Measurements from ENCODE around the gene RGS7BP. TPM values are rescaled to one million over a fixed set of nuclear protein-coding genes. Genes with fewer than 3 reads are reported as not detected.

Gene RGS7BP
- total and polyA plus RNA-seq, 5 donors from 2014 or later: not detected

GRCh38 chr5:64637837-64638443 is 132.1 kb downstream of the RGS7BP start:
- Mint-ChIP-seq H3K27me3 (peaks cover 16% of the 10 kb centered on the region), H3K27ac (no peak overlapping the region), H3K36me3 (no peaks in the 10 kb centered on the region), H3K4me3 (no peak overlapping the region), H3K9me3 (no peaks in the 10 kb centered on the region), H3K4me1 (peaks cover 0 to 2% (median 0%) of the 10 kb centered on the region in 4 donors)
- no peak for ATAC-seq (ENCODE audit: low read depth in 2 of 2)
- Histone ChIP-seq H3K27ac (ENCODE audit: insufficient read depth, low read length, poor library complexity, severe bottlenecking) (no peak overlapping the region), H3K9me3 (ENCODE audit: control insufficient read depth in 2 of 2, low read length in 2 of 2) (no peaks in the 10 kb centered on the region), H3K4me1 (ENCODE audit: control insufficient read depth, insufficient read depth, low read length, poor library complexity, severe bottlenecking) (no peaks in the 10 kb centered on the region), H3K36me3 (ENCODE audit: control insufficient read depth, insufficient read depth, low read length) (no peaks in the 10 kb centered on the region), H3K27me3 (ENCODE audit: control insufficient read depth, insufficient read depth, low read length) (peaks cover 14% of the 10 kb centered on the region), H3K4me3 (ENCODE audit: low read depth, low read length) (no peak overlapping the region)
- DNase-seq: no peak

DNA sequence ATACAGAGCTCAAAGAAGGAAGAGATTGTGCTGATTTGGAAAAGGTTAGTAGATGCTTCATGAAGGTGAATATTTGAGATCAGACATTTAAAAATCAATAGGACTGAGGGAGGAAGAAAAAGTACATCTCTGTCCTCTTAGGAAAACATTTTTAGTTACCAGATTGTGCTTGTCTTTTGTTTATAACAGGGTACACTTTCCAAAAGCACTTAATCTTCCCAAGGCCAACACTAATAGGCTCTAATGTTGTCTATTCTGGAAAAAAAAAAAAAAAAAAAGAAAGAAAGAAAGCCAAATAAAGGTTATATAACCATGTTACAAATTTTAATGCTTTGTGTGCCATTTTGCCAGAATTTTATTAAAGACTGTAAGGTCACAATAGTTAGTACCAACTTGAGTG is 139.0 kb downstream of the RGS7BP start:
- Mint-ChIP-seq H3K4me1 (no peaks in the 10 kb centered on the region), H3K9me3 (no peaks in the 10 kb centered on the region), H3K36me3 (no peaks in the 10 kb centered on the region), H3K27ac (no peak overlapping the region), H3K4me3 (no peak overlapping the region), H3K27me3 (peaks cover 1% of the 10 kb centered on the region)
- DNase-seq (no peak), ATAC-seq (ENCODE audit: low read depth in 2 of 2) (no peak)
- no peak overlapping the region for H3K4me3 ChIP-seq (ENCODE audit: low read depth, low read length)
- no peaks in the 10 kb centered on the region for H3K4me1 ChIP-seq (ENCODE audit: control insufficient read depth, insufficient read depth, low read length, poor library complexity, severe bottlenecking)
- H3K36me3 ChIP-seq (ENCODE audit: control insufficient read depth, insufficient read depth, low read length): no peaks in the 10 kb centered on the region
- H3K9me3 ChIP-seq (ENCODE audit: control insufficient read depth in 2 of 2, low read length in 2 of 2): no peaks in the 10 kb centered on the region
- no peak overlapping the region for H3K27ac ChIP-seq (ENCODE audit: insufficient read depth, low read length, poor library complexity, severe bottlenecking)
- no peaks in the 10 kb centered on the region for H3K27me3 ChIP-seq (ENCODE audit: control insufficient read depth, insufficient read depth, low read length)

DNA sequence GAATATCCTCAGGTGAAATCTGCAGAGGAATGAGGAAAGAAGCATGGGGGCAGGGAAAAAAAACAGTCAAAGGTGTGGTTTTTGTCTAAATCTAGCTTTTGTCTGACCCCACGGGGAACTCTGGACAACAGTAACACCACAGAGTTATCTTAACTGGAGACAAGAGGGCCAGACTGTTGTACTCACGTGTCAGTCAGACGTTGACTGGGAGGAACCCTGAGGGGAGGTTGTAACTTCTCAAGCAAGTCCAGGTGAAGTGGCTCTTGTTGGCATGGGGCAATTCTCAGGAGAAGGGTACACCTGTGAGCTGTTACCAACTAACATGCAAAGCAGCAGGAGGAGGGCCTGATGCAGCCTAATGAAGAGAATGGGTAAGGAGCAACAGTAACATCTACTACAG is 140.4 kb downstream of the RGS7BP start:
- H3K4me3 Mint-ChIP-seq: no peak overlapping the region
- no peak overlapping the region for H3K27ac Mint-ChIP-seq
- H3K27me3 Mint-ChIP-seq: no peaks in the 10 kb centered on the region
- no peaks in the 10 kb centered on the region for H3K4me1 Mint-ChIP-seq
- Histone ChIP-seq H3K27ac (ENCODE audit: insufficient read depth, low read length, poor library complexity, severe bottlenecking) (no peak overlapping the region), H3K9me3 (ENCODE audit: control insufficient read depth in 2 of 2, low read length in 2 of 2) (no peaks in the 10 kb centered on the region), H3K27me3 (ENCODE audit: control insufficient read depth, insufficient read depth, low read length) (no peaks in the 10 kb centered on the region), H3K4me3 (ENCODE audit: low read depth, low read length) (no peak overlapping the region), H3K36me3 (ENCODE audit: control insufficient read depth, insufficient read depth, low read length) (no peaks in the 10 kb centered on the region), H3K4me1 (ENCODE audit: control insufficient read depth, insufficient read depth, low read length, poor library complexity, severe bottlenecking) (no peaks in the 10 kb centered on the region)
- H3K9me3 Mint-ChIP-seq: peaks cover 0 to 2% (median 0%) of the 10 kb centered on the region in 7 donors
- DNase-seq: no peak
- H3K36me3 Mint-ChIP-seq: no peaks in the 10 kb centered on the region
- no peak for ATAC-seq (ENCODE audit: low read depth in 2 of 2)

GRCh38 chr5:64649512-64649911 is 143.7 kb downstream of the RGS7BP start:
- H3K9me3 Mint-ChIP-seq: peaks cover 0 to 4% (median 0%) of the 10 kb centered on the region in 7 donors
- no peaks in the 10 kb centered on the region for H3K36me3 Mint-ChIP-seq
- no peak overlapping the region for H3K27ac Mint-ChIP-seq
- H3K4me3 ChIP-seq (ENCODE audit: low read depth, low read length): no peak overlapping the region
- no peaks in the 10 kb centered on the region for H3K36me3 ChIP-seq (ENCODE audit: control insufficient read depth, insufficient read depth, low read length)
- no peak overlapping the region for H3K27ac ChIP-seq (ENCODE audit: insufficient read depth, low read length, poor library complexity, severe bottlenecking)
- no peak overlapping the region for H3K4me3 Mint-ChIP-seq
- no peaks in the 10 kb centered on the region for H3K4me1 Mint-ChIP-seq
- no peaks in the 10 kb centered on the region for H3K27me3 Mint-ChIP-seq
- H3K27me3 ChIP-seq (ENCODE audit: control insufficient read depth, insufficient read depth, low read length): no peaks in the 10 kb centered on the region
- no peak for DNase-seq
- no peaks in the 10 kb centered on the region for H3K4me1 ChIP-seq (ENCODE audit: control insufficient read depth, insufficient read depth, low read length, poor library complexity, severe bottlenecking)
- no peaks in the 10 kb centered on the region for H3K9me3 ChIP-seq (ENCODE audit: control insufficient read depth in 2 of 2, low read length in 2 of 2)
- no peak for ATAC-seq (ENCODE audit: low read depth in 2 of 2)

GRCh38 chr5:64653766-64654560 is 148.1 kb downstream of the RGS7BP start:
- H3K27ac ChIP-seq (ENCODE audit: insufficient read depth, low read length, poor library complexity, severe bottlenecking): no peak overlapping the region
- ATAC-seq (ENCODE audit: low read depth in 2 of 2): no peak
- no peak overlapping the region for H3K4me3 Mint-ChIP-seq
- no peaks in the 10 kb centered on the region for H3K36me3 Mint-ChIP-seq
- H3K9me3 ChIP-seq (ENCODE audit: control insufficient read depth in 2 of 2, low read length in 2 of 2): no peaks in the 10 kb centered on the region
- peaks cover 5% of the 10 kb centered on the region for H3K27me3 Mint-ChIP-seq
- no peak overlapping the region for H3K4me3 ChIP-seq (ENCODE audit: low read depth, low read length)
- peaks cover 0 to 4% (median 0%) of the 10 kb centered on the region in 7 donors for H3K9me3 Mint-ChIP-seq
- no peak overlapping the region for H3K27ac Mint-ChIP-seq
- no peaks in the 10 kb centered on the region for H3K27me3 ChIP-seq (ENCODE audit: control insufficient read depth, insufficient read depth, low read length)
- no peak for DNase-seq
- H3K4me1 ChIP-seq (ENCODE audit: control insufficient read depth, insufficient read depth, low read length, poor library complexity, severe bottlenecking): no peaks in the 10 kb centered on the region
- no peaks in the 10 kb centered on the region for H3K36me3 ChIP-seq (ENCODE audit: control insufficient read depth, insufficient read depth, low read length)
- H3K4me1 Mint-ChIP-seq: no peaks in the 10 kb centered on the region

DNA sequence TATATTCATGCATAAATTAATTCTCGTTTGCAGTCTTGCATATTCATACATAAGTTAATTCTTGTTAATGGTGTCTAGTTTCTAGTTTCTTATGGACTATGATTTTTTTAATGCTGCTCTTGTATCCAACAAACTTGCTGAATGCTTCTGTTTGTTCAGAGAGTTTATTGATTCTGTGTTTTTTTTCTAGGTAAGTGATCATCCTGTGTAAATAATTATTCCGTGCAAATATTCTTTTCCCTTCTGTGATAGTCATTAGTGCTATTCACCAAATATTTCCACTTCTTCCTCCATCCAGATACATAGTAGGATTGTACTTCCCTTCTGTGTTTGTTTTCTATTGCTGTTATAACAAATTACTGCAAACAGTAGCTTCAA is 148.7 kb downstream of the RGS7BP start:
- Histone ChIP-seq H3K36me3 (ENCODE audit: control insufficient read depth, insufficient read depth, low read length) (no peaks in the 10 kb centered on the region), H3K4me3 (ENCODE audit: low read depth, low read length) (no peak overlapping the region), H3K27me3 (ENCODE audit: control insufficient read depth, insufficient read depth, low read length) (no peaks in the 10 kb centered on the region), H3K27ac (ENCODE audit: insufficient read depth, low read length, poor library complexity, severe bottlenecking) (no peak overlapping the region), H3K4me1 (ENCODE audit: control insufficient read depth, insufficient read depth, low read length, poor library complexity, severe bottlenecking) (no peaks in the 10 kb centered on the region), H3K9me3 (ENCODE audit: control insufficient read depth in 2 of 2, low read length in 2 of 2) (no peaks in the 10 kb centered on the region)
- Mint-ChIP-seq H3K4me1 (no peaks in the 10 kb centered on the region), H3K9me3 (peaks cover 0 to 4% (median 0%) of the 10 kb centered on the region in 7 donors), H3K27me3 (peaks cover 5% of the 10 kb centered on the region), H3K27ac (no peak overlapping the region), H3K36me3 (no peaks in the 10 kb centered on the region), H3K4me3 (no peak overlapping the region)
- ATAC-seq (ENCODE audit: low read depth in 2 of 2): no peak
- no peak for DNase-seq

DNA sequence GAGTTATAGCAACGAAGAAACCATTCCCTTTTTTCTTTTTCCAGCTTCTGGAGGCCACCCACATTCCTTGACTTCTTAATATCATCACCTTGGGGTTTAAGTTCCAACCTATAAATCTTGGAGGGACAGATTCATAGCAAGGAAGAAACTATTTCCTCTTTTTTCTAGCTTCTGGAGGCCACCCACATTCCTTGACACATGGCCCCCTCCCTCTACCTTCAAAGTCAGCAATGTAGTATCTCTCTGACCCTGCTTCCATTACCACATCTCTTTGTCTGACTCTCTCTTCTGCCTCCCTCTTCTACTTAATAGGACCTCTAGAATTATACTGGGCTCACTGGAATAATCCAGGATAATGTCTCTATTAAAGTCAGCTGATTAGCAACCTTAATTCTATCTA is 149.8 kb downstream of the RGS7BP start:
- Histone ChIP-seq H3K4me1 (ENCODE audit: control insufficient read depth, insufficient read depth, low read length, poor library complexity, severe bottlenecking) (no peaks in the 10 kb centered on the region), H3K27me3 (ENCODE audit: control insufficient read depth, insufficient read depth, low read length) (peaks cover 2% of the 10 kb centered on the region), H3K36me3 (ENCODE audit: control insufficient read depth, insufficient read depth, low read length) (no peaks in the 10 kb centered on the region), H3K4me3 (ENCODE audit: low read depth, low read length) (no peak overlapping the region), H3K9me3 (ENCODE audit: control insufficient read depth in 2 of 2, low read length in 2 of 2) (no peaks in the 10 kb centered on the region), H3K27ac (ENCODE audit: insufficient read depth, low read length, poor library complexity, severe bottlenecking) (no peak overlapping the region)
- DNase-seq: no peak
- no peaks in the 10 kb centered on the region for H3K36me3 Mint-ChIP-seq
- H3K9me3 Mint-ChIP-seq: peaks cover 0 to 4% (median 0%) of the 10 kb centered on the region in 7 donors
- H3K27me3 Mint-ChIP-seq: peaks cover 5% of the 10 kb centered on the region
- no peak overlapping the region for H3K27ac Mint-ChIP-seq
- H3K4me1 Mint-ChIP-seq: no peaks in the 10 kb centered on the region
- H3K4me3 Mint-ChIP-seq: no peak overlapping the region
- no peak for ATAC-seq (ENCODE audit: low read depth in 2 of 2)

DNA sequence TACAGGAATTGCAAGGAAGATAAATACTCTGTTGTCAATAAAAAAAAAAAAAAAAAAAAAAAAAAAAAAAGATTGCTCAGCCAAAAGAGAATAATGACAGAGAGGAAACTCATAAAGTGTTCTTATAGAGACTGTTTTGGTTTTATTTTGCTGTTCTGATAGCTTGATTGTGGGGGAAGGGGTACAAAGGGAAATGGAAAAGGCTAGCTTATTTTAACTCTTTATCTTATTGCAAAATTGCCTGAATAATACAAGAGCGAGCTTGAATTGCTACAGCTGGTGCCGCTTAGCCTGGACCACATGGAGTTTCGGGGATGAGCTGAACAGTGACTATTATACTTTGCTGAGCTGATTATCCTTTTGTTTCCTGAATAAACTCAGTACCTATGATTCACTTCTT is 153.5 kb downstream of the RGS7BP start:
- H3K4me3 Mint-ChIP-seq: no peak overlapping the region
- Histone ChIP-seq H3K36me3 (ENCODE audit: control insufficient read depth, insufficient read depth, low read length) (no peaks in the 10 kb centered on the region), H3K27ac (ENCODE audit: insufficient read depth, low read length, poor library complexity, severe bottlenecking) (no peak overlapping the region), H3K4me1 (ENCODE audit: control insufficient read depth, insufficient read depth, low read length, poor library complexity, severe bottlenecking) (no peaks in the 10 kb centered on the region), H3K27me3 (ENCODE audit: control insufficient read depth, insufficient read depth, low read length) (peaks cover 2% of the 10 kb centered on the region), H3K9me3 (ENCODE audit: control insufficient read depth in 2 of 2, low read length in 2 of 2) (no peaks in the 10 kb centered on the region), H3K4me3 (ENCODE audit: low read depth, low read length) (no peak overlapping the region)
- peaks cover 5% of the 10 kb centered on the region for H3K27me3 Mint-ChIP-seq
- no peaks in the 10 kb centered on the region for H3K36me3 Mint-ChIP-seq
- ATAC-seq (ENCODE audit: low read depth in 2 of 2): no peak
- no peaks in the 10 kb centered on the region for H3K4me1 Mint-ChIP-seq
- H3K27ac Mint-ChIP-seq: no peak overlapping the region
- no peak for DNase-seq
- H3K9me3 Mint-ChIP-seq: peaks cover 0 to 1% (median 0%) of the 10 kb centered on the region in 7 donors
